ENCODE measurements around the gene CLSTN2.

- no peak for TF ChIP-seq CTCF (IDR thresholded peaks at IDR 0.05)
- TF ChIP-seq POLR2A (IDR thresholded peaks at IDR 0.05): no peak
Measured at GRCh38 chr3:140243575-140243974, 308.6 kb downstream of the CLSTN2 start.
